Activated naive CD8-positive, alpha-beta T cell treated with anti-CD3 and anti-CD28 coated beads, Interleukin-2, amount 50 U/mL, for 16 hours (primary cell): ENCODE results near the gene PSMA8.
"Not testable (repeated sequence)": the region's sequence is repeated elsewhere in the genome, so short reads cannot be mapped to it uniquely, and the experiment has no call there.

Experiments
- DNase-seq: peaks from one replicate; pipeline ENCODE4 v3.0.0-alpha.2; 2020; ENCODE audit warnings: low read depth, low spot score

PSMA8 gene

GRCh38 chr18:26133652-26134051 lies at the start of gene PSMA8:
Gene PSMA8 (plus strand): TSS chr18:26133869. CDS start chr18:26133966, 97 bp downstream.
- no peak for DNase-seq

- no peak for DNase-seq
Observed at GRCh38 chr18:26085056-26085455, 48.6 kb upstream of the PSMA8 start.

GRCh38 chr18:26086959-26087358 lies 46.7 kb upstream of the PSMA8 start:
- DNase-seq = no peak

GRCh38 chr18:26088487-26088886 lies 45.2 kb upstream of the PSMA8 start:
- no peak for DNase-seq

GRCh38 chr18:26089293-26090129 lies 44.2 kb upstream of the PSMA8 start:
- DNase-seq = no peak

- DNase-seq = peak; percentile 75
Observed at GRCh38 chr18:26090130-26091046, 43.3 kb upstream of the PSMA8 start, which contains the start of gene SS18. Gene SS18 (minus strand): TSS chr18:26090613. CDS start chr18:26090569, 44 bp downstream.

- peak; percentile 8 for DNase-seq
Observed at GRCh38 chr18:26091047-26091630, 42.5 kb upstream of the PSMA8 start.

GRCh38 chr18:26096852-26097251 lies 36.8 kb upstream of the PSMA8 start:
- no peak for DNase-seq

GRCh38 chr18:26097563-26097962 lies 36.1 kb upstream of the PSMA8 start:
- DNase-seq = no peak

GRCh38 chr18:26103579-26103978 lies 30.1 kb upstream of the PSMA8 start:
- DNase-seq = no peak

GRCh38 chr18:26104035-26104434 lies 29.6 kb upstream of the PSMA8 start:
- DNase-seq = no peak

GRCh38 chr18:26119246-26119645 lies 14.4 kb upstream of the PSMA8 start:
- no peak for DNase-seq

GRCh38 chr18:26121476-26121875 lies 12.2 kb upstream of the PSMA8 start:
- DNase-seq = no peak

GRCh38 chr18:26121994-26122393 lies 11.7 kb upstream of the PSMA8 start:
- not testable (repeated sequence) for DNase-seq

GRCh38 chr18:26127786-26128185 lies 5.9 kb upstream of the PSMA8 start:
- no peak for DNase-seq

- not testable (repeated sequence) for DNase-seq
Observed at GRCh38 chr18:26128192-26128591, 5.5 kb upstream of the PSMA8 start.

GRCh38 chr18:26134107-26134506 lies 438 bp downstream of the PSMA8 start:
- no peak for DNase-seq

GRCh38 chr18:26135548-26135947 lies 1.9 kb downstream of the PSMA8 start:
- DNase-seq = no peak

GRCh38 chr18:26157326-26157725 lies 23.7 kb downstream of the PSMA8 start:
- no peak for DNase-seq

GRCh38 chr18:26159353-26159752 lies 25.7 kb downstream of the PSMA8 start:
- no peak for DNase-seq

GRCh38 chr18:26164571-26164970 lies 30.9 kb downstream of the PSMA8 start:
- no peak for DNase-seq

GRCh38 chr18:26167592-26167991 lies 33.9 kb downstream of the PSMA8 start:
- DNase-seq = not testable (repeated sequence)
